C4-2B (cell line): Measurements from ENCODE around the gene ITPR1.

Experiments used
- CTCF ChIP-seq: fragments of 450-650 bp; conservative IDR thresholded peaks from 2 replicates; pipeline ENCODE4 v1.5.1; 2017; ENCODE audit warnings: mild to moderate bottlenecking
- ZFX ChIP-seq: fragments of 450-650 bp; IDR thresholded peaks from 2 replicates; pipeline ENCODE4 v1.6.1; 2017

- TF ChIP-seq CTCF (no peak), ZFX (no peak)
Measured at GRCh38 chr3:4634894-4635293, 141.7 kb downstream of the ITPR1 start.
